Testis (tissue), 3 donors: ENCODE measurements around the gene MAP7D1. TPM values are rescaled to one million over a fixed set of nuclear protein-coding genes. Genes with fewer than 3 reads are reported as not detected.
A peak's percentile ranks its signal among the peaks of the same experiment; 100 is the strongest.

Source experiments
- DNase-seq: peaks from one replicate; pipeline ENCODE4 v3.0.0-alpha.2; 2019
- H3K27ac ChIP-seq, 2 donors: fragments of 200-600 bp; sonication (generic); one replicate each; pipeline ENCODE4 v1.5.1; 2019
- H3K27me3 ChIP-seq: fragments of 200-600 bp; sonication (generic); one replicate; pipeline ENCODE4 v1.5.1; 2019
- H3K36me3 ChIP-seq: fragments of 200-600 bp; sonication (generic); one replicate; pipeline ENCODE4 v1.5.1; 2017; ENCODE audit warnings: low read depth; ENCODE audit errors: missing control alignments
- H3K4me1 ChIP-seq: fragments of 200-600 bp; sonication (generic); one replicate; pipeline ENCODE4 v1.5.1; 2019
- H3K4me3 ChIP-seq, 2 donors: fragments of 200-600 bp; sonication (generic); one replicate each; pipeline ENCODE4 v1.5.1; 2017 to 2019
- H3K9me3 ChIP-seq: fragments of 200-600 bp; sonication (generic); one replicate; pipeline ENCODE4 v1.5.1; 2017
- POLR2A ChIP-seq: fragments of 450-650 bp; IDR thresholded peaks from one replicate; pipeline ENCODE4 v1.6.1; 2017; ENCODE audit warnings: antibody characterized with exemption, mild to moderate bottlenecking, moderate library complexity
- WGBS, 2 donors: methylation state at CpG; one replicate each; pipeline ENCODE4 v1.1.5; 2018; 5-methylcytosine and 5-hydroxymethylcytosine counted together
- intact Hi-C: fragments of 100-400 bp; cut with DNase I; formaldehyde crosslinking; loops from one replicate; pipeline ENCODE4 v1.15.1; 2023; ENCODE audit warnings: low total_unique reads
- polyA plus RNA-seq: library from polyadenylated mRNA; stranded (reverse); fragments of 350-450 nt; fragmentation: Illumina TruSeq; extraction: RNeasy Lipid Tissue Mini Kit (QIAGEN cat#74804); gene quantifications from one replicate; pipeline ENCODE4 v1.2.3, GENCODE V29; 2014; ENCODE audit warnings: low read depth, low replicate concordance; ENCODE audit not compliant: insufficient read depth
- total RNA-seq, 2 donors: library from RNA; depleted of rRNA; stranded (reverse); fragments of >200 nt; gene quantifications; one replicate each; pipeline ENCODE4 v1.2.3, GENCODE V29; 2016
- TF ChIP-seq, protein P1 (sequence below), 3 experiments: fragments of 450-650 bp in 2 of 3; fragments of 200-600 bp in 1 of 3; sonication (generic) in 1 of 3; IDR thresholded peaks; one replicate each; pipeline ENCODE4 v1.5.1; 2016 to 2019; ENCODE audit warnings: antibody characterized with exemption in 3 of 3, mild to moderate bottlenecking in 2 of 3, moderate library complexity in 1 of 3

MAP7D1 gene
- total and polyA plus RNA-seq, 3 donors from 2014 or later, result 45.4 to 59.6 (median 50.2) TPM

DNA sequence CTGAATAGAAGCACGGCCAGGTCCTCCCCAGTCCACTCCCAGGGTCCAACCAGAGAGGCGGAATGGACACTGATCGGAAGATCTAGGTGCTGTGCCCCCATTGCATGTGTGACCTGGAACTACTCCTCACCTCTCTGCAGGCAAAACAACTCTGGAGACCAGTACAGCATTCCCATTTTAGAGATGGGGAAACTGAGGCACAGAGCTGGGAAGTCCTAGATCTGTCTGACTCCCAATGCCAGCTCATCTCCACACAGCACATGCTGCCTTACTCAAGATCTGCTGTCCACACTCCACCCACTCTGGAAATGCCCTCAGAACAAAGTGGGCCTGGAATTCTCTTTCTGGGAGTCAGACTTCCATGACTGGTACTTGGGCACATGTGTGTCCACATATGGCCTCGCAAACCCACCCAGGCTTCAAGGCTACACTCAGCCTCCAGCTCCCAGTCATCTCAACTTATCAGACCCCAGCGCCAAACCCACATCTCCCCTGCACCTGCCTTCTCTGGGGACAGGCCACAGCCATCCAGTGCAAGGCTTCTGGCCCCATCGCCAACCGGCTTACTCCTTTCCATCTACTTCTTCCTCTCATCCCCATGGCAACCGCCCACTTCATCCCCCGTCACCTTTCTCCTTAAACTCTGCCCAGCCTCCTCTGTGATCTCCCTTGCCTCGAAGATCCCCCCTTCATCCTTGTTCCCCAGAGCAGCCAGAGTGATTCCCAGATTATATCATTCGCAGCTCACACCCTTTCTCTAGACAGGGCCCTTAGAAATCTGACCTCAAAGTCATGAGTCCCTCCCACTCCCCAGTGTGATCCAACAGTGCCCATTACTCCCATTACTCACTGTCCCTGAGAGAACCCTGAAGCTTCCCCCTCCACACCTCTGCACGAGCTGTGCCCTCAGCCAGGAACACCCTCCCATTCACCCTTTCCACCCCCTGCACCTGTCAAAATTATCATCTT lies 33.6 kb upstream of the MAP7D1 start:
- H3K9me3 ChIP-seq, result no peaks in the 10 kb centered on the region
- WGBS, 2 donors, result 89 to 91% methylated on average over 12 of the region's 12 CpGs
- no peak overlapping the region for H3K27ac ChIP-seq
- no peaks in the 10 kb centered on the region for H3K36me3 ChIP-seq
- TF ChIP-seq POLR2A, result no peak
- TF ChIP-seq, protein P1, sequence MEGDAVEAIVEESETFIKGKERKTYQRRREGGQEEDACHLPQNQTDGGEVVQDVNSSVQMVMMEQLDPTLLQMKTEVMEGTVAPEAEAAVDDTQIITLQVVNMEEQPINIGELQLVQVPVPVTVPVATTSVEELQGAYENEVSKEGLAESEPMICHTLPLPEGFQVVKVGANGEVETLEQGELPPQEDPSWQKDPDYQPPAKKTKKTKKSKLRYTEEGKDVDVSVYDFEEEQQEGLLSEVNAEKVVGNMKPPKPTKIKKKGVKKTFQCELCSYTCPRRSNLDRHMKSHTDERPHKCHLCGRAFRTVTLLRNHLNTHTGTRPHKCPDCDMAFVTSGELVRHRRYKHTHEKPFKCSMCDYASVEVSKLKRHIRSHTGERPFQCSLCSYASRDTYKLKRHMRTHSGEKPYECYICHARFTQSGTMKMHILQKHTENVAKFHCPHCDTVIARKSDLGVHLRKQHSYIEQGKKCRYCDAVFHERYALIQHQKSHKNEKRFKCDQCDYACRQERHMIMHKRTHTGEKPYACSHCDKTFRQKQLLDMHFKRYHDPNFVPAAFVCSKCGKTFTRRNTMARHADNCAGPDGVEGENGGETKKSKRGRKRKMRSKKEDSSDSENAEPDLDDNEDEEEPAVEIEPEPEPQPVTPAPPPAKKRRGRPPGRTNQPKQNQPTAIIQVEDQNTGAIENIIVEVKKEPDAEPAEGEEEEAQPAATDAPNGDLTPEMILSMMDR (IDR thresholded peaks at IDR 0.05), result no peak
- intact Hi-C loops, result no loop called here
- DNase-seq, result no peak
- no peaks in the 10 kb centered on the region for H3K27me3 ChIP-seq
- peaks cover 14% of the 10 kb centered on the region for H3K4me1 ChIP-seq
- H3K4me3 ChIP-seq, result no peak overlapping the region

DNA sequence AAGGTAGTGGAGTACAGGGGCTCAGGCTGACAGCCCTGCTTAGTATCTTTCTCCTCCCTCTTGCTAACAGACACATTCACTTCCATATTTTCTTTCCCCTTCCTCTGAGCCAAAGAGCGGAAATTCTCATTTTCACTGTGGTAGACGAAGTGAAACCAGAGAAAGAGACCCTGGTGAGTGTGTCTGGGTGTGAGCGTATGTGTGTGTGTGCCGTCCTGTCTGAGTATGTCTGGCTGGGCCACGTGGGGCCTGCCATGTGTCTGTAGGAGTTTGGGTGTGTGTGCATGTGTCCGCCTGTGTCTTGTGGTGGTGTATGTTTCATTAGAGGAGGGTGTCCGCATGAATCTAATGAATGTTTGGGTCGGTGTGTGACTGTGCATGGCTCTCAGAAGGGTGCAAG lies 32.6 kb upstream of the MAP7D1 start:
- WGBS, 2 donors, result 59 to 84% methylated on average over 8 of the region's 8 CpGs

DNA sequence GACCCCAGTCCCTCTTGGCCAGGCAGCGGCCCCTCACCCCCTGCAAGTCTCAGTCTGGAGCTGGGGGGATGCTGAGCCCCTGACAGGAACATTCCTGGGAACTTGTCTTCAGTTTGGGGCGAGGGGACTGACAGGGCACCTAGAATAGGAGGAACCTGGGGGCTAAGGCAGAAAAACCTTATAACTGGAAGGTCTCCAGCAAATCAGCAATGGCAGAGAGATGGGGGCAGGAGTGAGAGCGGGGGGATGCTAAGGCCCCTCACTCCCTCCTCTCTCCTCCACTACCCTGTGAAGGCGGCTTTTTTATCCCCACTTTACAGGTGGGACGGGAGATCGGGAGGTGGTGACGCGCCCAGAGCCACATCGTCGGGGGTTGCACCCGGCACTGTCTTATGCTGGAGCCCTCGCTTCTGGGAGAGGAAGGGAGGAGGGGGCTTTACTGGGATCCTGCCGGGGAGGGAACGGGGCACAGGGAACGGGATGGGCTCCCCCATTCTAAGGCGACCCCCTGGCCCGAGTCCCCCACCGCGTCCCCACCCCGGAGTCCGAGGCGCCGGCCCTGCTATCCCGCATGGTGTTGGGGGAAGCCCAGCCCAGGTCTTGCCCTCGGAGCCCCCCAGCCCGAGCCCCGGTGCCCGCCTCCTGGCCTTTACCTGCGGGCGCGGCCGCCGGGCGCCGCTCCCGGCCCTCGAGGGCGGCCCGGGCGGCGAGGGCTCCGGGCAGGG lies 31.4 kb upstream of the MAP7D1 start:
- no peaks in the 10 kb centered on the region for H3K27me3 ChIP-seq
- H3K4me1 ChIP-seq, result peaks cover 10% of the 10 kb centered on the region
- intact Hi-C loops, result no loop called here
- no peak for TF ChIP-seq POLR2A
- TF ChIP-seq, protein P1 (IDR thresholded peaks at IDR 0.05), result no peak
- 23 to 29% methylated on average over 34 to 35 of the region's 42 CpGs for WGBS, 2 donors
- H3K4me3 ChIP-seq, result peak overlapping the region in 1 of 2 donors; percentile 16
- H3K27ac ChIP-seq, result no peak overlapping the region
- no peak for DNase-seq
- no peaks in the 10 kb centered on the region for H3K9me3 ChIP-seq
- no peaks in the 10 kb centered on the region for H3K36me3 ChIP-seq

More for the DNA sequence above, 32.6 kb upstream of the MAP7D1 start:
- intact Hi-C loops, result no loop called here
- Histone ChIP-seq H3K4me1 (peaks cover 14% of the 10 kb centered on the region), H3K27ac (no peak overlapping the region), H3K4me3 (no peak overlapping the region), H3K36me3 (no peaks in the 10 kb centered on the region), H3K9me3 (no peaks in the 10 kb centered on the region), H3K27me3 (no peaks in the 10 kb centered on the region)
- DNase-seq, result no peak
- TF ChIP-seq, protein P1 (IDR thresholded peaks at IDR 0.05), result no peak
- no peak for TF ChIP-seq POLR2A

DNA sequence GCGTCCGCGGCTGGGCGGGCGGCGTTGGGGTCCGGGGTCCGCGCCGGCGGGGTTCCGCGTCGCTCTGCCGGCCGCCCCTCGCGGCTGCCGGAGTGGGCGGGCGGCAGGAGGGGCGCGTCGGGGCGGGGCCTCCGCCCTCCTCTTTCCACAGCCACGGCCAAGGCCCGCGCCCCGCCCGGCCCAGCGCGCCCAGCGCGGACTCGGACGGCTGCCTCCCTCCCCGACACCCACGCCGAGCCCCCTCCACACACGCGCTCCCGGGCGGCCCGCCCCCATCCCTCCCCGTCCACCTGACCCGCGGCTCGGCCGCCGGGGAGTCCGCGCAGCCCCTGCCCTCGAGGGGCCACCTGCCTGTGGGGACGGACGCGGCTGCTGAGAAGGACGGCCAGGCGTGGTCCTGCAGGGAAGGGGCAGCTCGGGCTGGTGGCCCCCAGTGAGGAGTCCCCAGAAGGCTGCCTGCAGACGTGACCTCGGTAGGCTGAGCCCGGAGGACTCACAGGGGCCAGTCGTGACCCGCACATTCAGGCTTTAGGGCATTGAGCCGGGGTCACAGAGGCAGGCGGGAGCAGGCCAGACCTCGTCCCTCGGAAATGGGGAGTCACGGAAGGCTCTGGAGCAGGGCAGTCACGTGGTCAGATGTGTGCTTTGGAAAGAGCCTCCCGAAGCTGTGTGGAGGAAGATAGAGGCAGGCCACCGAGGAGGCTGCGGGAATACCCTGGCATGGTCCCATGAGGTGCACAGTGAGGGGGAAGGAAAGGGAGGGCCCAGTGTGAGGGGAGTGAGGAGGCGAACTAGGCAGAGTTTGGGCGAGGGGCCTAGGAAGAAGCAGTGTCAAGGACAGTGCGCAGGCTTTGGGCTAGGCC lies 30.6 kb upstream of the MAP7D1 start, which contains the start of gene COL8A2:
TSS of gene COL8A2 (minus strand) at position 94 of the 863 bp plus-strand sequence. CDS start 24,980 bp downstream, outside the sequence.
- H3K4me3 ChIP-seq, result peak within 1 kb of the TSS; percentile 16 to 56
- no peaks in the 10 kb centered on the region for H3K36me3 ChIP-seq
- no peak within 1 kb of the TSS for H3K27ac ChIP-seq
- H3K27me3 ChIP-seq, result no peaks in the 10 kb centered on the region
- peaks cover 4% of the 10 kb centered on the region for H3K4me1 ChIP-seq
- H3K9me3 ChIP-seq, result no peaks in the 10 kb centered on the region
- DNase-seq, result peak; percentile 35
- WGBS, 2 donors, result 4 to 15% methylated on average over 10 to 51 of the region's 77 CpGs
- intact Hi-C loops, result no loop called here
- TF ChIP-seq POLR2A, result no peak
- TF ChIP-seq, protein P1 (IDR thresholded peaks at IDR 0.05), result no peak
